Transverse colon (tissue), 4 donors: ENCODE data around the gene PLPPR2.

Source experiments
- EP300 ChIP-seq: sonication (generic); formaldehyde crosslinking; IDR thresholded peaks from one replicate; pipeline ENCODE4 v1.6.1; 2017; ENCODE audit warnings: antibody characterized with exemption, low read depth
- POLR2A ChIP-seq: fragments of 450-650 bp; IDR thresholded peaks from one replicate; pipeline ENCODE4 v1.6.1; 2016; ENCODE audit warnings: antibody characterized with exemption, mild to moderate bottlenecking, moderate library complexity
- POLR2AphosphoS5 ChIP-seq, 3 donors: sonication (generic); formaldehyde crosslinking; IDR thresholded peaks; one replicate each; pipeline ENCODE4 v1.6.1; 2016; ENCODE audit warnings: antibody characterized with exemption in 3 of 3
- TF ChIP-seq, protein P1 (sequence below), 5 experiments: fragments of 200-600 bp in 3 of 5; fragments of 450-650 bp in 2 of 5; sonication (generic) in 3 of 5; IDR thresholded peaks; 1 replicate in 2 of 5; 2 replicates in 3 of 5; pipeline ENCODE4 v1.5.1; 2016 to 2017; ENCODE audit warnings: antibody characterized with exemption in 5 of 5, inconsistent platforms in 3 of 5, mild to moderate bottlenecking in 2 of 5, moderate library complexity in 1 of 5

DNA sequence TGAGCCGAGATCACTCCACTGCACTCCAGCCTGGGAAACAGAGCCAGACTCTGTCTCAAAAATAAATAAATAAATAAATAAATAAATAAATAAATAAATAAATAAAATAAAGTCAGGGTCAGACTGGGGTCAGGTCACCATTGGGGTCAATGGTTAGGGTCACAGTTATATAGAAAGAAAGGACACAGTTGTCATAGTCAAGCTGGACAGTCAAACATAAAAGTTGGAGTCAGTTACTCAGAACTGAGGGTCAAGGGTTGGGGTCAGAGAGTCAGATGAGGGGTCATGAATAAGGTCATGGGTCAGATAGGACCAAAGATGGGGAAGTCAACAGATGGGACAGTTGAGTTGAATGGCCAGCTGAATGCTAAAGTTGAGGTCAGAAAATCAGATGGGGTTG lies 45.6 kb downstream of the PLPPR2 start:
- TF ChIP-seq, protein P1, sequence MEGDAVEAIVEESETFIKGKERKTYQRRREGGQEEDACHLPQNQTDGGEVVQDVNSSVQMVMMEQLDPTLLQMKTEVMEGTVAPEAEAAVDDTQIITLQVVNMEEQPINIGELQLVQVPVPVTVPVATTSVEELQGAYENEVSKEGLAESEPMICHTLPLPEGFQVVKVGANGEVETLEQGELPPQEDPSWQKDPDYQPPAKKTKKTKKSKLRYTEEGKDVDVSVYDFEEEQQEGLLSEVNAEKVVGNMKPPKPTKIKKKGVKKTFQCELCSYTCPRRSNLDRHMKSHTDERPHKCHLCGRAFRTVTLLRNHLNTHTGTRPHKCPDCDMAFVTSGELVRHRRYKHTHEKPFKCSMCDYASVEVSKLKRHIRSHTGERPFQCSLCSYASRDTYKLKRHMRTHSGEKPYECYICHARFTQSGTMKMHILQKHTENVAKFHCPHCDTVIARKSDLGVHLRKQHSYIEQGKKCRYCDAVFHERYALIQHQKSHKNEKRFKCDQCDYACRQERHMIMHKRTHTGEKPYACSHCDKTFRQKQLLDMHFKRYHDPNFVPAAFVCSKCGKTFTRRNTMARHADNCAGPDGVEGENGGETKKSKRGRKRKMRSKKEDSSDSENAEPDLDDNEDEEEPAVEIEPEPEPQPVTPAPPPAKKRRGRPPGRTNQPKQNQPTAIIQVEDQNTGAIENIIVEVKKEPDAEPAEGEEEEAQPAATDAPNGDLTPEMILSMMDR (IDR thresholded peaks at IDR 0.05), result no peak
- TF ChIP-seq POLR2A, result no peak
- no peak for TF ChIP-seq EP300
- no peak for TF ChIP-seq POLR2AphosphoS5 (IDR thresholded peaks at IDR 0.05)
